Kidney epithelial cell (primary cell): ENCODE results near the gene SRBD1. TPM values are rescaled to one million over a fixed set of nuclear protein-coding genes. Genes with fewer than 3 reads are reported as not detected.

ENCODE experiments used
- DNase-seq: peaks from one replicate; pipeline ENCODE4 v3.0.0-alpha.2; 2010; ENCODE audit warnings: low read depth
- H3K27me3 ChIP-seq: 2 replicates; pipeline ENCODE4 v1.6.0; 2011; ENCODE audit warnings: low read length; ENCODE audit not compliant: control insufficient read depth, insufficient read depth
- H3K36me3 ChIP-seq: 2 replicates; pipeline ENCODE4 v1.5.1; 2011; ENCODE audit warnings: low read length; ENCODE audit not compliant: control insufficient read depth, insufficient read depth
- H3K4me3 ChIP-seq: 2 replicates; pipeline ENCODE4 v1.5.1; 2011; ENCODE audit warnings: low read depth, mild to moderate bottlenecking, control low read depth, low read length
- CTCF ChIP-seq: IDR thresholded peaks from 2 replicates; pipeline ENCODE4 v1.5.1; 2011; ENCODE audit warnings: mild to moderate bottlenecking, moderate library complexity, low read length, control low read depth, inconsistent platforms; ENCODE audit not compliant: insufficient read depth, poor library complexity, severe bottlenecking
- total RNA-seq: library from RNA; depleted of rRNA; stranded (reverse); fragments of >200 nt; gene quantifications from 2 replicates; pipeline ENCODE4 v1.2.3, GENCODE V29; 2015

SRBD1 gene
- total RNA-seq, 1 donor from 2014 or later: 18.4 TPM

GRCh38 chr2:45361666-45362065 lies 249.4 kb downstream of the SRBD1 start:
- no peaks in the 10 kb centered on the region for H3K27me3 ChIP-seq
- no peak for DNase-seq
- no peak for TF ChIP-seq CTCF

GRCh38 chr2:45354776-45355175 lies 256.3 kb downstream of the SRBD1 start:
- no peak for DNase-seq
- TF ChIP-seq CTCF: no peak

More at GRCh38 chr2:45361666-45362065, 249.4 kb downstream of the SRBD1 start:
- H3K4me3 ChIP-seq: no peak overlapping the region
- H3K36me3 ChIP-seq: no peaks in the 10 kb centered on the region

GRCh38 chr2:45353879-45354278 lies 257.2 kb downstream of the SRBD1 start:
- TF ChIP-seq CTCF: no peak
- no peaks in the 10 kb centered on the region for H3K36me3 ChIP-seq
- peak; percentile 90 for DNase-seq
- no peak overlapping the region for H3K4me3 ChIP-seq
- H3K27me3 ChIP-seq: no peaks in the 10 kb centered on the region

More at GRCh38 chr2:45354776-45355175, 256.3 kb downstream of the SRBD1 start:
- Histone ChIP-seq H3K27me3 (no peaks in the 10 kb centered on the region), H3K4me3 (no peak overlapping the region), H3K36me3 (no peaks in the 10 kb centered on the region)

- Histone ChIP-seq H3K4me3 (no peak overlapping the region), H3K27me3 (no peaks in the 10 kb centered on the region), H3K36me3 (no peaks in the 10 kb centered on the region)
- no peak for DNase-seq
- TF ChIP-seq CTCF: no peak
Observed at GRCh38 chr2:45352506-45352905, 258.6 kb downstream of the SRBD1 start.

- H3K27me3 ChIP-seq: peaks cover 4% of the 10 kb centered on the region
- H3K4me3 ChIP-seq: no peak overlapping the region
- no peaks in the 10 kb centered on the region for H3K36me3 ChIP-seq
- no peak for TF ChIP-seq CTCF
- DNase-seq: no peak
Observed at GRCh38 chr2:45345331-45346234, 265.5 kb downstream of the SRBD1 start.
